ENCODE results near the gene SPAG4.

DNA sequence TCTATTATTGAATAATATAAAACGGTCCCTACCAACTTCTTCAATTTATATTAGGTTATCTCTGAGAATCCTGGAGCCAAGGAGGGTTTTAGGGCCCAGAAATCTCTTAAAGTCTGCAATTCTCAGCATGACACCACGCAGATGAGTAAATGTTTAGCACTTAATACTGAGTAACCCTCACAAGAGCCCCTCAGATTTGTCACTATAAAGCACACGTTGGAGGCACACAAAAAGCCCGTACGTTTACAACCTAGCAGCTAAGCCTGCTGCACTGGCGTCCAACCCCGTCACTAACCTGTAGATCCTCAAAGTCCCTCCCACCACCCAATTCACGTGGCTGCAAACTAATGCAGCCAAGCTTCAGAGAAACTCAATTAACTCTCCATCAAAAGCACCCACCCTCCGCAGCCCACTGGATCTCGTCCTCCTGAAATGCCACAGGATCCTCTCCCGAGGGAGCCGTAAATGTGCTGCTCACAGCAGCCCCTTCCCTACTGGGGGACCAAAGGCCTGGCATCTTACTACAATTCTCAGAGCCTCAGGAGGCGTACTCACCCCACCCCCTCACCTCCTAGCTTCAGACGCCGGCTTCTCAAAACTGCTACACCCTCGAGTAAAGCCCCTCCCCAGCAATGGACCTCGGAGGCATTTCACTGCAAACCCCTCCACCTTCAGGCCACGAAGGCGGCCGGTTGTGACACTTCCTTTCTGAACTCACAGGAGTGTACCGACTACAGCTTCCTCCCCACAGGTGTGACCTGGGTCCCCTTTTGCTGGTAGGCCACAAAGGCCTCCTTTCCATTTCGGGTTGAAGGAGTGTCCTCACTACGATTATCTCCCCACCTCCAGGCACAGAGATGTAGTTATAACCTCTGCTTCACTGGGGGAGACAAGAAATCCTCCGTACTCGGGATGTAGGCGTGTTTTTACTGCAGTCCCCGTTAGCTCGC is 48.2 kb downstream of the SPAG4 start:
- TF ChIP-seq RAD21 (IDR thresholded peaks at IDR 0.05; ENCODE audit: low read depth) (no peak), EP300 (IDR thresholded peaks at IDR 0.05; ENCODE audit: borderline replicate concordance) (no peak), TAF1 (IDR thresholded peaks at IDR 0.05; ENCODE audit: low read depth) (no peak), CREB1 (IDR thresholded peaks at IDR 0.05; ENCODE audit: low read depth) (no peak), YY1 (IDR thresholded peaks at IDR 0.05; ENCODE audit: low read depth) (no peak), NFIC (IDR thresholded peaks at IDR 0.05) (no peak)
- TF ChIP-seq, protein P1, sequence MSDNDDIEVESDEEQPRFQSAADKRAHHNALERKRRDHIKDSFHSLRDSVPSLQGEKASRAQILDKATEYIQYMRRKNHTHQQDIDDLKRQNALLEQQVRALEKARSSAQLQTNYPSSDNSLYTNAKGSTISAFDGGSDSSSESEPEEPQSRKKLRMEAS (IDR thresholded peaks at IDR 0.05): 0 out of 2 replicates have a peak, but pooled peaks have one; percentile 44

Data from Ishikawa (cell line).